Liver (tissue), 9 donors: ENCODE measurements around the gene FLII. TPM values are rescaled to one million over a fixed set of nuclear protein-coding genes. Genes with fewer than 3 reads are reported as not detected.

Experiments
- DNase-seq: peaks from one replicate; pipeline ENCODE4 v3.0.0-alpha.2; 2017; ENCODE audit warnings: low spot score
- H3K27ac ChIP-seq, 2 donors: one replicate each; pipeline ENCODE4 v1.7.0; 2013; ENCODE audit warnings: inconsistent platforms in 2 of 2, low read length in 2 of 2, control low read depth in 1 of 2, low read depth in 1 of 2, mild to moderate bottlenecking in 1 of 2
- H3K27me3 ChIP-seq, 4 donors: one replicate each; pipeline versions ENCODE4 v1.6.1 to v1.7.0; 2013; ENCODE audit warnings: low read length in 3 of 4, inconsistent platforms in 1 of 4, mild to moderate bottlenecking in 1 of 4, moderate library complexity in 1 of 4; ENCODE audit not compliant: control insufficient read depth in 4 of 4, insufficient read depth in 4 of 4
- H3K36me3 ChIP-seq, 4 donors: one replicate each; pipeline versions ENCODE4 v1.6.1 to v1.7.0; 2013; ENCODE audit warnings: low read length in 3 of 4, mild to moderate bottlenecking in 3 of 4, low read depth in 1 of 4, moderate library complexity in 1 of 4; ENCODE audit not compliant: control insufficient read depth in 4 of 4, insufficient read depth in 3 of 4
- H3K4me1 ChIP-seq, 4 donors: one replicate each; pipeline versions ENCODE4 v1.6.1 to v1.7.0; 2013; ENCODE audit warnings: low read length in 3 of 4, mild to moderate bottlenecking in 3 of 4, moderate library complexity in 1 of 4; ENCODE audit not compliant: control insufficient read depth in 4 of 4, insufficient read depth in 4 of 4
- H3K4me3 ChIP-seq, 3 donors: one replicate each; pipeline versions ENCODE4 v1.6.1 to v1.7.0; 2013; ENCODE audit warnings: low read length in 3 of 3, control low read depth in 1 of 3, low read depth in 1 of 3, mild to moderate bottlenecking in 1 of 3
- H3K9ac ChIP-seq, 2 donors: one replicate each; pipeline ENCODE4 v1.7.0; 2013; ENCODE audit warnings: low read length in 2 of 2, mild to moderate bottlenecking in 2 of 2, moderate library complexity in 2 of 2, control low read depth in 1 of 2, low read depth in 1 of 2
- H3K9me3 ChIP-seq, 4 donors: one replicate each; pipeline versions ENCODE4 v1.6.1 to v1.7.0; 2013; ENCODE audit warnings: low read length in 3 of 4; ENCODE audit not compliant: control insufficient read depth in 4 of 4
- EGR1 ChIP-seq, 2 donors: IDR thresholded peaks; 2 replicates each; pipeline ENCODE4 v1.6.1; 2016 to 2018; ENCODE audit warnings: antibody characterized with exemption in 2 of 2, low read depth in 2 of 2
- FOXA1 ChIP-seq: IDR thresholded peaks from 2 replicates; pipeline ENCODE4 v1.6.1; 2016; ENCODE audit warnings: antibody characterized with exemption
- FOXA2 ChIP-seq: IDR thresholded peaks from 2 replicates; pipeline ENCODE4 v1.6.1; 2016; ENCODE audit warnings: antibody characterized with exemption
- GABPA ChIP-seq, 2 donors: IDR thresholded peaks in 1 of 2; conservative IDR thresholded peaks in 1 of 2; 2 replicates each; pipeline ENCODE4 v1.6.1; 2016; ENCODE audit warnings: antibody characterized with exemption in 2 of 2, mild to moderate bottlenecking in 1 of 2, moderate library complexity in 1 of 2
- HNF4A ChIP-seq, 2 donors: conservative IDR thresholded peaks; 2 replicates each; pipeline ENCODE4 v1.6.1; 2016; ENCODE audit warnings: antibody characterized with exemption in 2 of 2, mild to moderate bottlenecking in 2 of 2
- HNF4G ChIP-seq: IDR thresholded peaks from 2 replicates; pipeline ENCODE4 v1.6.1; 2016; ENCODE audit warnings: antibody characterized with exemption
- JUND ChIP-seq, 2 donors: IDR thresholded peaks; 2 replicates each; pipeline ENCODE4 v1.6.1; 2016; ENCODE audit warnings: antibody characterized with exemption in 2 of 2
- NR2F2 ChIP-seq: IDR thresholded peaks from 2 replicates; pipeline ENCODE4 v1.6.1; 2016; ENCODE audit warnings: antibody characterized with exemption
- SP1 ChIP-seq: IDR thresholded peaks from 2 replicates; pipeline ENCODE4 v1.6.1; 2018; ENCODE audit warnings: antibody characterized with exemption, mild to moderate bottlenecking
- TAF1 ChIP-seq: conservative IDR thresholded peaks from 2 replicates; pipeline ENCODE4 v1.6.1; 2016; ENCODE audit warnings: antibody characterized with exemption, mild to moderate bottlenecking
- WGBS: extraction: QIAGEN DNeasy Blood & Tissue Kit; methylation state at CpG from one replicate; pipeline ENCODE4 v1.1.7; 2013; 5-methylcytosine and 5-hydroxymethylcytosine counted together
- polyA plus RNA-seq, 2 donors: library from polyadenylated mRNA; stranded (reverse) in 1 of 2; unstranded in 1 of 2; fragments of 200-250 nt in 1 of 2; fragments of >200 nt in 1 of 2; fragmentation: Nextera tagmentation in 1 of 2; extraction: Ambion mirVana in 1 of 2; gene quantifications; one replicate each; pipeline versions ENCODE4 v1.2.1 to v1.2.3, GENCODE V29; 2013 to 2015
- total RNA-seq, 2 donors: library from RNA; depleted of rRNA; stranded (reverse); fragments of >200 nt; gene quantifications; one replicate each; pipeline ENCODE4 v1.2.3, GENCODE V29; 2014
- TF ChIP-seq, protein P1 (sequence below): IDR thresholded peaks from 2 replicates; pipeline ENCODE4 v1.6.1; 2016; ENCODE audit warnings: antibody characterized with exemption
- TF ChIP-seq, protein P2 (sequence below): fragments of 150-350 bp; IDR thresholded peaks from 2 replicates; pipeline ENCODE4 v1.5.1; 2017; ENCODE audit warnings: improper control_type of control experiment, low read depth, low read length; ENCODE audit not compliant: missing input control
- TF ChIP-seq, protein P3 (sequence below): IDR thresholded peaks from 2 replicates; pipeline ENCODE4 v1.6.1; 2016; ENCODE audit warnings: antibody characterized with exemption, mild to moderate bottlenecking
- donor health status: healthy.
- donor health status: healthy.
- donor health status: healthy.
- donor health status: healthy.
- donor health status: healthy.

The FLII gene
- total and polyA plus RNA-seq, 4 donors, result 49.3 to 90.9 (median 76.3) TPM

DNA sequence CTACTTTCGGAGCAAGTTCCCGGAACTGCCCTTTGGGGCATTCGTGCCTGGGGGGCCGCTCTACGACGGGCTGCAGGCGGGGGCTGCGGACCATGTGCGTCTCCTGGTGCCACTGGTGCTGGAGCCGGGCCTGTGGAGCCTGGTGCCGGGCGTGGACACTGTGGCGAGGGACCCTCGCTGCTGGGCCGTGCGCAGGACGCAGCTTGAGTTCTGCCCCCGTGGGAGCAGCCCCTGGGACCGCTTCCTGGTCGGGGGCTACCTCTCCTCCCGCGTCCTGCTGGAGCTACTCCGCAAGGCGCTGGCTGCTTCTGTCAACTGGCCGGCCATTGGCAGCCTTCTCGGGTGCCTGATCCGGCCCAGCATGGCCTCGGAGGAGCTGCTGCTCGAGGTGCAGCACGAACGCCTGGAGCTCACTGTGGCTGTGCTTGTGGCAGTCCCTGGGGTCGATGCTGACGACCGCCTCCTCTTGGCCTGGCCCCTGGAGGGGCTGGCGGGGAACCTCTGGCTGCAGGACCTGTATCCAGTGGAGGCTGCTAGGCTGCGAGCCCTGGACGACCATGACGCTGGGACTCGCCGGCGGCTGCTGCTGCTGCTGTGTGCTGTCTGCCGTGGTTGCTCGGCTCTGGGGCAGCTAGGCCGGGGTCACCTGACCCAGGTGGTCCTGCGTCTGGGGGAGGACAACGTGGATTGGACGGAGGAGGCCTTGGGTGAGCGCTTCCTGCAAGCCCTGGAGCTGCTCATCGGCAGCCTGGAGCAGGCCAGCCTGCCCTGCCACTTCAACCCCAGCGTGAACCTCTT, 5.5 kb upstream of the FLII start:
- no peak for DNase-seq
- WGBS, result 96% methylated on average over 50 of the region's 50 CpGs
- TF ChIP-seq, protein P1, sequence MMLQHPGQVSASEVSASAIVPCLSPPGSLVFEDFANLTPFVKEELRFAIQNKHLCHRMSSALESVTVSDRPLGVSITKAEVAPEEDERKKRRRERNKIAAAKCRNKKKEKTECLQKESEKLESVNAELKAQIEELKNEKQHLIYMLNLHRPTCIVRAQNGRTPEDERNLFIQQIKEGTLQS, result no peak
- TF ChIP-seq JUND (IDR thresholded peaks at IDR 0.05) (no peak), NR2F2 (no peak), FOXA2 (no peak), TAF1 (no peak), HNF4G (no peak), EGR1 (IDR thresholded peaks at IDR 0.05; ENCODE audit: low read depth in 2 of 2) (no peak), SP1 (no peak), FOXA1 (no peak), HNF4A (conservative IDR thresholded peaks at IDR 0.05) (no peak)
- TF ChIP-seq, protein P2, sequence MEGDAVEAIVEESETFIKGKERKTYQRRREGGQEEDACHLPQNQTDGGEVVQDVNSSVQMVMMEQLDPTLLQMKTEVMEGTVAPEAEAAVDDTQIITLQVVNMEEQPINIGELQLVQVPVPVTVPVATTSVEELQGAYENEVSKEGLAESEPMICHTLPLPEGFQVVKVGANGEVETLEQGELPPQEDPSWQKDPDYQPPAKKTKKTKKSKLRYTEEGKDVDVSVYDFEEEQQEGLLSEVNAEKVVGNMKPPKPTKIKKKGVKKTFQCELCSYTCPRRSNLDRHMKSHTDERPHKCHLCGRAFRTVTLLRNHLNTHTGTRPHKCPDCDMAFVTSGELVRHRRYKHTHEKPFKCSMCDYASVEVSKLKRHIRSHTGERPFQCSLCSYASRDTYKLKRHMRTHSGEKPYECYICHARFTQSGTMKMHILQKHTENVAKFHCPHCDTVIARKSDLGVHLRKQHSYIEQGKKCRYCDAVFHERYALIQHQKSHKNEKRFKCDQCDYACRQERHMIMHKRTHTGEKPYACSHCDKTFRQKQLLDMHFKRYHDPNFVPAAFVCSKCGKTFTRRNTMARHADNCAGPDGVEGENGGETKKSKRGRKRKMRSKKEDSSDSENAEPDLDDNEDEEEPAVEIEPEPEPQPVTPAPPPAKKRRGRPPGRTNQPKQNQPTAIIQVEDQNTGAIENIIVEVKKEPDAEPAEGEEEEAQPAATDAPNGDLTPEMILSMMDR, result no peak
- Histone ChIP-seq H3K4me3 (no peak overlapping the region), H3K36me3 (peaks cover 4 to 20% (median 12%) of the 10 kb centered on the region in 4 donors), H3K4me1 (peaks cover 10 to 25% (median 17%) of the 10 kb centered on the region in 4 donors), H3K27me3 (no peaks in the 10 kb centered on the region), H3K27ac (no peak overlapping the region), H3K9ac (no peak overlapping the region), H3K9me3 (no peaks in the 10 kb centered on the region)

DNA sequence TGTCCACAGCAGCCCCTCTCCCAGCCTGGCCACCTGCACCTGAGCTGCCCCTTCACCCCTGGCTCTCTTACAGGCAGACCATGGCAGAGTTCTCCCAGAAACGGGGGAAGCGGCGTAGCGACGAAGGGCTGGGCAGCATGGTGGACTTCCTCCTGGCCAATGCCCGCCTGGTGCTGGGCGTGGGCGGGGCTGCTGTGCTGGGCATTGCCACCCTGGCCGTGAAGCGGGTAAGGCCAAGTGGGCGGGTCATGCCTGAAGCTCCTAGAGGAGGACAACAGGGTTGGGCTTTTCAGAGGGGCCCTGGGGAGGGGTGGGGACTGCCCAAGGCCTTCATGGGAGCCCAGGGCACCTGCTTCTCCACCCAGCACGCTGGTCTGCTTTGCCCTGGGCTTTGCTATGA, 4.1 kb upstream of the FLII start:
- Histone ChIP-seq H3K27me3 (no peaks in the 10 kb centered on the region), H3K36me3 (peaks cover 4 to 20% (median 12%) of the 10 kb centered on the region in 4 donors), H3K9me3 (no peaks in the 10 kb centered on the region), H3K9ac (no peak overlapping the region), H3K4me3 (no peak overlapping the region), H3K27ac (no peak overlapping the region), H3K4me1 (peaks cover 16 to 32% (median 23%) of the 10 kb centered on the region in 4 donors)
- WGBS, result 89% methylated on average over 12 of the region's 12 CpGs
- TF ChIP-seq, protein P3, sequence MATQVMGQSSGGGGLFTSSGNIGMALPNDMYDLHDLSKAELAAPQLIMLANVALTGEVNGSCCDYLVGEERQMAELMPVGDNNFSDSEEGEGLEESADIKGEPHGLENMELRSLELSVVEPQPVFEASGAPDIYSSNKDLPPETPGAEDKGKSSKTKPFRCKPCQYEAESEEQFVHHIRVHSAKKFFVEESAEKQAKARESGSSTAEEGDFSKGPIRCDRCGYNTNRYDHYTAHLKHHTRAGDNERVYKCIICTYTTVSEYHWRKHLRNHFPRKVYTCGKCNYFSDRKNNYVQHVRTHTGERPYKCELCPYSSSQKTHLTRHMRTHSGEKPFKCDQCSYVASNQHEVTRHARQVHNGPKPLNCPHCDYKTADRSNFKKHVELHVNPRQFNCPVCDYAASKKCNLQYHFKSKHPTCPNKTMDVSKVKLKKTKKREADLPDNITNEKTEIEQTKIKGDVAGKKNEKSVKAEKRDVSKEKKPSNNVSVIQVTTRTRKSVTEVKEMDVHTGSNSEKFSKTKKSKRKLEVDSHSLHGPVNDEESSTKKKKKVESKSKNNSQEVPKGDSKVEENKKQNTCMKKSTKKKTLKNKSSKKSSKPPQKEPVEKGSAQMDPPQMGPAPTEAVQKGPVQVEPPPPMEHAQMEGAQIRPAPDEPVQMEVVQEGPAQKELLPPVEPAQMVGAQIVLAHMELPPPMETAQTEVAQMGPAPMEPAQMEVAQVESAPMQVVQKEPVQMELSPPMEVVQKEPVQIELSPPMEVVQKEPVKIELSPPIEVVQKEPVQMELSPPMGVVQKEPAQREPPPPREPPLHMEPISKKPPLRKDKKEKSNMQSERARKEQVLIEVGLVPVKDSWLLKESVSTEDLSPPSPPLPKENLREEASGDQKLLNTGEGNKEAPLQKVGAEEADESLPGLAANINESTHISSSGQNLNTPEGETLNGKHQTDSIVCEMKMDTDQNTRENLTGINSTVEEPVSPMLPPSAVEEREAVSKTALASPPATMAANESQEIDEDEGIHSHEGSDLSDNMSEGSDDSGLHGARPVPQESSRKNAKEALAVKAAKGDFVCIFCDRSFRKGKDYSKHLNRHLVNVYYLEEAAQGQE, result no peak
- DNase-seq, result no peak

DNA sequence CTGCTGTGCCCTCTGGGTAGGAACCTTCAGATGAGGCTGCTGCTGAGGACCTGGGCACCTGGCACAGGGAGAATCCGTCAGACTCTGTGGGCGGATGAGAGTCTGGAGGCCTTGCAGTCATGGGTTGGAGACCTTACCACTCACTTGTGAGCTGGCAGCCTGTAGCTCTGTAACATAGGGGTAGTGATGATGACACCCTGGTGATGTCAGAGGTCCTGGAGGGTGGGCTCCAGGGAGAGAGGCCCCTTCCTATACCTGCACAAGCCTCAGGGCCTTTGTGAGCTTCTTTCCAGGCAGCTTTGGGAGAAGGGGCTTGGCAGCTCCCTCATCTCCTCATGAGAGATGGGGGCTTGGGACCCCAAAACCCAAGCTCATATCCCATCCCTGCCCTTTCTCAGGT, 3.6 kb upstream of the FLII start:
- H3K36me3 ChIP-seq, result peaks cover 4 to 20% (median 12%) of the 10 kb centered on the region in 4 donors
- H3K9ac ChIP-seq, result no peak overlapping the region
- no peaks in the 10 kb centered on the region for H3K9me3 ChIP-seq
- TF ChIP-seq HNF4G (no peak), GABPA (IDR thresholded peaks at IDR 0.05 in 1 of 2, conservative IDR thresholded peaks at IDR 0.05 in 1 of 2) (no peak), FOXA2 (no peak), NR2F2 (no peak)
- TF ChIP-seq, protein P1, result no peak
- H3K27ac ChIP-seq, result no peak overlapping the region
- peaks cover 21 to 38% (median 29%) of the 10 kb centered on the region in 4 donors for H3K4me1 ChIP-seq
- no peak for DNase-seq
- no peaks in the 10 kb centered on the region for H3K27me3 ChIP-seq
- 91% methylated on average over 2 of the region's 2 CpGs for WGBS
- H3K4me3 ChIP-seq, result no peak overlapping the region
